ENCODE measurements around the gene ZNF618.

Gene ZNF618

DNA sequence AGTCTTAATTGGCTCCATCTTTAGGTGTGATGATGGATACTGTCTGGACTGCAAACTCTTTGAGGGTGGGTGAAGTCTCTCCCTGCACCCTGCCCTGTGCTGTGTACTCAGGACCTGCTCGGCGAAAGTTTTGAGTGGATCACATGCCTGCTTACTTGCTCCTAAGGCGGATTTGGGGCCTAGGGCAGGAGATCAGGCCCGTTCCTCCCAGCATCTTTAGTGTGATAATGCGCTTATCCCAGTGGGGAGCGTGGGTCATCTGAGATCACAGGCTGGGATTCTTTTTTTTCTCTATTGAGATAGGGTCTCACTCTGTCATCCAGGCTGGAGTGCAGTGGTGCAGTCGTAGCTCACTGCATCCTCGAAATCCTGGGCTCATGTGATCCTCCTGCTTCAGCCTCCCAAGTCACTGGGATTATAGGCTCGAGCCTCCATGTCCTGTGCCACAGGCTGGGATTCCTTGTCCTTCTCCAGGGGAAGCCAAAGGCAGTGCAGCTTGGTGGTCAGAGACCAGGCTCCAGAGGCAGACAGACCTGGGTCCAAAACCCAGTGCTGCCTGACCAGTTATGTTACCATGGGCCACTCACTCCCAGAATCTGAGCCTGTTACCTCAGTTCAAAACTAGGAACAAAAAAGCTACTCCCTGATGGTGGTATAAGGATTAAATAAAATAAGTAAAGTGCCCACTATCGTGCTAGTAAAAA lies 59.7 kb downstream of the ZNF618 start:
- no peak for DNase-seq

DNA sequence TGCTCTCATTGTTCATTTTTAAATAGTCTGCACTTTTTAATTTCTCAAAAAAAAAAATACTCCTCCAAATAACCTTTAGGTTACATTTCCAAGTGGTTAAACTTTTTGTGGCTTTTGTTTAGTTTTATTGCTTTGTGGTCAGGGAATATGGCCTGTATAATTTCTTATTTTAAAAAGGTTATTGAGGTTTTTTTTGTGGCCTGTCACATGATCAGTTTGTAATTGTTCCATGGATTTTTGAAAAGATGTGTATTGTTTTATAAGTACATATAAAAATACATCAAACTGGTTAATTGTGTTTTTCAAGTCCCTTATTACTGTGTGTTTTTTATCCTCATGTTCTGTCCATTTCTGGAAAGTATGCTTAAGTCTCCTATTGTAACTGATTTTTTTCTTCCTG lies 64.0 kb downstream of the ZNF618 start:
- no peak for DNase-seq

DNA sequence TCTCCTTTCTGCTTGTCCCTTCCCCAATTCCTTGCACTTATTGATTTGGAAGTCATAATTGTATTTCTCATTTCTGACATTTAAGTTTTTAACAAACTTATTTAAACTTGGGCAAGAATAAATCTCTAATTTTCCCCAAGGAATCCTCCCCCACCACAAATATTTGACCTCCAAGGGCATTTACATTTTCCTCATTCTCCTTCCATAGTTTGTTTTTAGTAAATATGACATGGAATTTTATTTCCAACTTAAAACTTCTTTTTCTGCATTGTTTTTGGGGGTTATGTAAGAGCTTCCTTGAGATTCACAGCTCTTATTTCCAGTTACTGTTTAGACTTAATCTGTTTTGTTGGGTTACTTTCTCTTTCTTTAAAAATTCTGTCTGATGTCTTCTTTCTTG lies 64.9 kb downstream of the ZNF618 start:
- DNase-seq = no peak

DNA sequence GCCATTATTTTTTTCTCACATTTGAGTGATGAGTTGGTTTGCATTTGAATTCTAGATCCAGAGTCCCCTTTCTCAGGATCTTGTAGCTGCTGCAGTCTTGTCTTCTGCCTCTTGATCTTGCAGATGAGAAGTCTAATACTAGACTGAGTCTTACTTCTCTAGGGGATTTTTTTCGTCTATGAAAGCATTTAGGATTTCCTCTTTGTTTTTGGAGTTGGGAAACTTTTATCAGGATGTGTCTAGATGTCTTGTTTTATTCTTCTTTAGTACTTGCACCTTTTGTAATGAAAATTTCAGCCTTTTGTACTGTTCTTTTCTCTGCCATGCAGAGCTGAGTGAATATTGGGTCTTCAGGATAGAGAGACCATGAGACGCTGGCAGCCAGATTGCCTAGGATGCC lies 65.4 kb downstream of the ZNF618 start:
- no peak for DNase-seq

DNA sequence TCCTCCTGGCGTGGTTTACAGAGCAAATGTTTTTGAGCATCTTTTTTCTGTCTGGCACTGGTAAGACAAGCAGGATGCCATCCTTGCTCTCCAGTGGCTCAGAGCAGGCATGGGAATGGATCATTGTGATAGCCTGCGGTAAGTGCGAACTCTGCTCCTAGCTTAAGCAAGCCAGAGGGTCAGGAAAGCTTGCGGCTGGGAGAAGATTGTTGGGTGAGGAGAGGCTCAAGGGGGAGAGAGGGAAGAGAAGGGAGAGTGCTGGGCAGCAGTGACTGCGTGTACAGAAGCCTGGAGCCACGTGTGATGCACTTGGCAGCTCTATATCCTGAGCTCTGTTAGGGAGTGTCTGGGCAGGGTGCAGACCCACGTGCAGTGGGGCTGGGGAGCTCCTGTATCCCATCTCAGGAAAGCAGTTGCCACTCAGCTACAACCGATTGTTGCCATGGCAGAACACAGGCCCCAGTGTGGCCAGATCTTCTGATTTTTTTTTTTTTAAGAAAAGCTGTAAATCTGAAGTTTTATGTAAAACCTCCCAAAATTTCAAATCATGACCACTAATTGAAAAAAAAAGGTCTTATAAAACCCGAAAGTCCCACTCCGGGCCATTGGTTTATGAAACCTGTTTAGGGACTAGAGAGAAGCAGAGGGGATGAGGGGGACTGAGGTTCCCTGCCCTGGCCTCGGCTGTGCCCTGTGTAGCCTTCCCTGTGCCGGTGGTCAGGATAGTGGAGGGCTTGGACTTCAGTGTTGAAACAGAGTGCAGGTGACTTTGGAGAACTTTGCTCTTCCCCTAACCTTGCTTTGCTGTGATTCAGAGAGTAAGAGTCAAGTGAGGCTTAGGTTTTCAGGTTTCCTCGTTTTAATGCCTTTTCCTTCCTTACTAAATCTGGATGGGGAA lies 67.3 kb downstream of the ZNF618 start:
- DNase-seq = no peak

DNA sequence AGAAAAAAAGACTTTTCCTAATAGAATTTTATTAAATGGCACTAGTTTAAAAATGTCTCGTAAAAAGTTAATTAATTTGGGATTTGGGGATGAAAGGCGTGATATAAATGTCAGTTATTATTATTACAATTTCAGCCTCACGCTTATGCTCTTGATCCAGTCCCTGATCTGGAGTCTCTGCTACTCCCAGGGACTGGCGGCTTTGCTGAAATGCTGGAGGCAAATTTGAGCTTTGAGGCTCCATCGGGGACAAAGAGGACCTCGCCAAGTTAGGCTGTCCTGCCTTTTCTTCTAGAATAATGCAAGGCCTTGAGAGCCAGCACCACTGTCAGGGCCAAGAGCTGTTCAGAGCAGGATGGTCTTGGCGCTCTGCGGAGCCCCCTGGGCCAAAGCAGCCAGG lies 69.7 kb downstream of the ZNF618 start:
- no peak for DNase-seq

DNA sequence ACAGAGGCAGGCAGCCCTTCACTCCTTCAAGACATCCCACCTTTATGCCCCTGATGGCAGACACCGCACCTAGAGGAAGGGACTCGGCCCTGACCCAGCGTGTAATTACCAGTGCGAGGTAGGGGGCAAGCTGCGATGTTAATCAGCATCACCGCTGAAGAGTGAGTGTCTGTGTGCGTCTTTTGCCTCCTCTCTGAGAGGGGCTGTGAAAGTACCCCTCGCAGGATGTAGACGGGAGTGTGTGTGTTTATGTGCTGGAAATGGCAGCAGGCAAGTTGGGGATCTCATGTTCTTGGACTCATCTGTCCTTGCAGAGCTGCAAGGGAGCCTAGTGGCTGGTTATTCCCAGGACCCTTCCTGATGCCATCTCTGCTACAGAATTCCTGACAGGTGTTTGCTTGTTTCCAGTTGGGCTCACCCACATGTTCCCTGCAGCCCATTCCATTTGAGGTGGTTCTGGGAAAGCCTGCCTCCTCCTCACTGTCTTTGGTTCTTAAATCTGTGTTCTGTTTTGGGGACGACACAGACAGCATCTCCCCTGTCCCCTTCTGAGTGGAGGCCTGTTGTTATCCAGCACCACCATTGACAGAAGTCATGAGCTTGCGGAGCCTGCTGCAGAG lies 70.5 kb downstream of the ZNF618 start:
- DNase-seq = no peak

DNA sequence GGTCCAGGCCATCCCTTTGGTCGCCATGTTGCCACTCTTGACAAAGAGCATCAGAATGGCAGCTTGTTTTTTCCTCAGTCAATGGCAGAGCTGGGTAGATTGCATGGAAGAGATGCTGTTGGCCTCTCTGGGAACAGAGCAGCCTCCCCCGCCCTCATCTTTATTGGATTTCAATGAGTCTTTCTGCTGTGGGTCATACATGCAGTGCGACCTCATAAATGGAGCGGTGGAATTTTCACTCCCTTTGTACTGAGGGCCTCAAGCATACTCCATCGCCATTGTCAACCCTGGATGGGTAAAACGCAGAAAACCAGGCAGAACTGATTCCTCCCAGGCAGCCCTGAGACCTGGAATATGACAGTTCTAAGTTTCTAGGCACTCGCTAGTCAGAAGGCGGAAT lies 71.8 kb downstream of the ZNF618 start:
- no peak for DNase-seq

DNA sequence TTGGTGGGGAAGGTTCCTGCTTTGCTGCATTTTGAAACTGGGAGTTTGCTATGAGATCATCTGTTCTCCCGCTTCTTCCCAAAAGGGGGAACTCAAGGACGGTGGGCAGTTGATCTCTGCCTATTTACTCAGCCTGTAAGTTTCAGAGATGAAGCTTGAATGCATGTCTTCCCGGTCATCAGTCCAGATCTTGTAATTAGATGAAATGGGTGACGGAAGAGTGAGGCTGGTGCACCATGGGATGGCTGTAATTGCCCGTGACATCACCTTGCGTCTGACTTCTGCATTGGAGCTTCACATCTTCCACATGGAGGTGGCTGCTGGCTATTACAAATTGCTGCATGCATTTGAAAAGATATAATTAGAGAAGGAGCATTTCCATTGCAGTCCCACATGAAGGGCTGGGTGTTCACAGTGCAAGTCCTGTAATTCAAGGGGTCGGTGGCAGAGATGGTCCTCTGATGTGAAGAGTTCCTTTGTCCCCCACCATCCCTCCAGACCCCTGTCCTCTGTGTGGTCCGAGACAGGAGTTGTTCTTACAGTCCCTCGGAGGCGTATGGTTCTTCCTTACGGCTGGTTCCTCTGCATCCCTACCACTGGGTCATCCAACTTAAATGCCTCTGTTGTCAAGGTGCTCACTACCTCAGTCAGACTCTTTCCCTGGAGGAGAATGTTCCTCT lies 72.9 kb downstream of the ZNF618 start:
- DNase-seq = no peak

DNA sequence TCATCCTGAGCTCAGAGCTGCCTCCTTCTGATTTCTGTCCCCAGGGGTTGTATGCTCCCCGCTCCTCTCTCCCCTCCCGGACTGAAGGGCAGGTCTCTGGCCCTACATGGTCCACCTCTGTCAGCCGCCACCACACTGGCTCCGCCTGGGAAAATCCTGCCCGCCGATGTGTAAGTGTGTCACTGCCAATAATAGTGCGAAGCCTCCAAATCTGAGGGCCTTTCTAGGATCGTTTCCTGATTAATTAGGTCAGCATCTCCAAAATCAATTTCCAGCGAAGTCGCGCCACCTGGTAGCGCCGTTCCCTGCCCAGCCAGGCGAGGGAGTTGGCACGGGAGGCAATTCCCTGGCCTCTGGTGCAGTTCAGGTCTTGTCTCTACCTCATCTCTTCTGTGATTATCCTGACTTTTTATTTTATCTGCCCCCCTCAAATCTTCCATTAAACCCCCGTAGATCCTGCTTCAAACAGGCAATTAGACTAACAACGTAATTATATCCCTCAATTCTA lies 73.5 kb downstream of the ZNF618 start:
- no peak for DNase-seq

DNA sequence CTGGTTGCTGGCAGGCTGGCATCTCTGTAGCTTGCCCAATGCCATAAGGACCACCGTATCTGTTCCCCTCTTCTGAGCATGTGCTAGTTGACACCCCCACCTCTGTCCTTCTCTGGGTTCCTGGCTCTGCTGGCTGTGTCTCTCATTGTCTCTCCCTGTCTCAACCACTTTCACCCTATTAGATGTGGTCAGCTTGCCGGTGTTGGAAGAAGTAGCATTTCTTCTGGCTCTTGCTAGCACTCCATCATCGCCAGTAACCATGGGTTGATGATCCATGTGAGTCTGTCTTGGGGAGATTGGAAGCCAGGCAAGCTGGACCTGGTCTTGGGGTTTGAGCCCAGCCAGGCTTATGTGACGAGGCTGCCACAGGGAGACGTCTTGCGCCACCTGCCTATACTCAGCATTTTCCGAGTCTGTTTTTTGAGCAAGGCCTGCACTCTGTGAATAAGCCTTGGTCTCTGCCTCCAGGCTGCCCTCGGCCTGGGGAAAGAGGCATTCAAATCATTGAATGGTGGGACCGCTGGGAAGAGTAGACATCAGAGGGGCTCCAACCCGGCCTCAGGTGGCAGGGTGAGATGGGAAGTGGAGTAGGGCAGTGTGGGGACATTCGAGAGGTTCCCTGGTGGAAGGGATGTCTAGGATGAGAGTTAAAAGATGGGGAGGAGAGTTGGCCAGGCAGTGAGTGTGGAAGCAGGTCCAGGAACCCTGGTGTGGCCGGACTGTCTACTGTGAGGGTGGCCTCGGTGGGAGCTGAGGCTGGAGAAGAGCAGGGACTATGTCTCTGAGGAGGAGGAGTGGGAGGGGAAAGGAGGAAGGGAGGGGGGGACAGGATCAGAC lies 74.3 kb downstream of the ZNF618 start:
- no peak for DNase-seq

DNA sequence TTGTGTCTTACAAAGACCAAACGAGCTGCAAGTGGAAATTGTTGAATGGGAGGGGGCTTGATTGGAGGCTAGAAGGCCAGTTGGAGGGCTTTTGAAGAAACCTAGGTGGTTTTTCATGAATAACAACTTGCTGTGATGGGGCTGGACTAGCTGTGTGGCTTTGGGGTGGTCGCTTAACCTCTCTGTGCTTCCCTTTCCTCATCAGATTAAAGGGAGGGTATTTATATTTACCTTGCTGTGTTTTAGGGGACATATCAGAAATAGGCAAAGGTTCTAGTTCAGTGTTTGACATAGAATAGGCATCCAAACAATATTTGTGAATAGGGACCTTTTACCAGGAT lies 74.9 kb downstream of the ZNF618 start:
- DNase-seq = no peak

DNA sequence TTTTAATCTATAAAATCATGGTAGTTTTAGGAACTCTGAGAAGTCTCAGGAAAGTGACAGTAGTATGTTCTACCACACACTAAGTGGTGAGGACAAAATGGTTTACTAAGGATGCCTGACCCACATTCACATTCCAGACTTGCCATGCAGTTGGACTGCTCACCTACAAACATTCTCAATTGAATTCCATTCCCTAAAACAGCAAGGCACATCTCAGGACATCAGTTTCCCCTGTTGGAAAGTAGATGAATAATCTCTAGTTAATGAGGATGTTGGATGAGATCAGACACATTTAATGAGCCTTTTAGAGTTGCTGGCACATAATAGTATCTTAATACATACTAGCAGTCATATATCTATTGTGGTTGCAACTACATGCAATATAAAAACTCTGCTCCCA lies 76.6 kb downstream of the ZNF618 start:
- DNase-seq = no peak

DNA sequence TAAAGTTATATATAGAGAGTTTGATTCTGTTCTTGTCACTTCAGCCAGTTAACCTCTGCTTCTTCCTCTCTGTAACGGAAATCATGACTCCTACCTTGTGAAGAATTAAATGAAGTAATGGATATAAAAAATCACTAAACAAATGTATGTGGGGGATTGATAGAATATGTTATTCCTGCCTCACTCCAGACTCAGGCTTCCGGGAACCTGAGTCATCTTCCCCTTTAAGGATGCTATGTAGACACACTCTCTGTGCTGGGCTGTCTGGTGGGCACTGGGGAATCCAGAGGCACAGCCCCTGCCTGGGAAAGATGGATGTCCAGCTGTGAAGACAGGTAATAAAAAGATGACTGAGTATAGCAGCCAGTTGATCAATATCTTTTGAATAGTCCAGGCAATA lies 77.4 kb downstream of the ZNF618 start:
- no peak for DNase-seq

DNA sequence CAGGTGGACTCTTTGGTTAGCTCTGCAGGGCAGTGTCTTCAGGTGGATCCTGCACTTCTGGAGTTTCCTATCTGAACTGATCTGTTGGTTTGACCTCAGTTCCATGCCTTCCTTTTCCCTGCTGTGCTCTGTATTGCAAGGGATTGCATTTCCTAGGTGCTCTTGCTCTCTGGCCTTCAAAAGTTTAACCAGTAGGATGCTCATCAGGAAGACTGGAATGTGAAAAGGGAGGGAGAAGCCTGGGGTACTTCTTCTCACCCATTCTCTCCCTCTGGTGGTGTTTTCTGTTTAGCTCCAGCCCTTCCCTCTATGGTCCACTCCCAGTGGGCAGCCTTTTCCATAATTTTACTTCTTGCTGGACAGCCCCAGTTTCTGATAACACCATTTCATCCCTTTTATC lies 78.5 kb downstream of the ZNF618 start:
- no peak for DNase-seq

DNA sequence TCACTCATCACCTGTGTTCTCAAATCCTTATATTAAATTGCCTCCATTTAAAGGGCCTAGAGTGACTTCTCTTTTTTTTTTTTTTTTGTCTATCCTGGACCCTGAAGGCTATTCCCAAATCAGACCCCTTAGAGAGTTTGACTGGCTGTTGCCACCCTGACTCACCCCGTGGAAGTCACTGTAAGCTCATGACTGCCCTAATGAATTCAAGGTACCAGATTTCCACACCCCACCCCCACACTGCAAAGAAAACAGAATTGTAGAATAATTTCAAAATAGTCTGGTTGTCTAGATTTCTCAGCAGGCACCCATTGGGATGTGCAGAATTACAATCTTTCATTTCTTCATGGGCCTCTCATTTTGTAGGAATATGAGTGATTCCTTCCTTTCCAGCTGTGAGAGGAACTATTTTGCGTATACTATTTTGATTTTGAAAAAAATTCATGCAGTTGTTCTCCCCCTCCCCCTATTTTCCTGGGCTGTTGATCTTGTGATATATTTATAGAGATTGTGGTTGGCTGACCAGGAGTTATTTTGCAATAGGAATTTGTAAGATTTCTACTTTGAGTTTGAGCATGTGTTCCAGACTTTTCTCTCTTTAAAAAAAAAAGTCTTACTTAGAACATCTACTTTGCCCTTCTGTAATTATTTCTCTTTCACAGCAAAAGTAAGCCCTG lies 79.1 kb downstream of the ZNF618 start:
- DNase-seq = no peak

DNA sequence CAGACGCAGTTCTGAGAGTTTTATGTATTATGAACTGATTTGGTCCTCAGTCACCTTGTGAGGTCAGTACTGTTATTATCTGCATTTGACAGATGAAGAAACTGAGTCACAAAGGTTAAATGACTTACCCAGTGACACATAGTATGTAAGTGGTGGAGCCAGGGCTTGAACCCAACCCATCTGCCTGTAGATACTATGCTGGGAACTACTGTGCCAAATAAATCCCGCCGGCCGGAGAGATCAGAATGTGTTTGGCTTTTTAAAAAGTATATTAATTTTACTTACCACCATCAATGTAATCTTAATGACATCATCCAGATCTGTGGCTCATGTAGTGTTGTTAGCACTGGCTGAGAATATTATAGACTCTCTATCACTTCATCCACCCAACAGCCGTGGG lies 80.8 kb downstream of the ZNF618 start:
- no peak for DNase-seq

DNA sequence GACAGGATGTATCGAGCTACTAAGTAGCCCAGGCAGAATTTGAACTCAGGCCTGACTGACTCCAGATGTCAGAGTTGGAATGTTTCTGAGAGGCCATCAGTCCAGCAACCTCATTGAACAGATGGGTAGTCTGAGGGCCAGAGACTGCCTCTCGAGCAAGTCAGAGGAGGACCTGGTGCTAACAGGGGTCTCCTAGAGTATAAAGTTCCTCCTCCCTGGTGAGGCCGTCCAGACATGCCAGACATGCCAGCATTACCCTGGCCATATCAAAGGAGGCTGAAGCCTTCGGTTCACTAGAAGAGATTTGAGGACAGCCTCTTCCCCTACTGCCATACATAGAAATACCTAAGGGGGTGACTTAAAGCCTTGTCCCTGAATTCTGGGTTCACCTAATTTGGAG lies 81.2 kb downstream of the ZNF618 start:
- no peak for DNase-seq

DNA sequence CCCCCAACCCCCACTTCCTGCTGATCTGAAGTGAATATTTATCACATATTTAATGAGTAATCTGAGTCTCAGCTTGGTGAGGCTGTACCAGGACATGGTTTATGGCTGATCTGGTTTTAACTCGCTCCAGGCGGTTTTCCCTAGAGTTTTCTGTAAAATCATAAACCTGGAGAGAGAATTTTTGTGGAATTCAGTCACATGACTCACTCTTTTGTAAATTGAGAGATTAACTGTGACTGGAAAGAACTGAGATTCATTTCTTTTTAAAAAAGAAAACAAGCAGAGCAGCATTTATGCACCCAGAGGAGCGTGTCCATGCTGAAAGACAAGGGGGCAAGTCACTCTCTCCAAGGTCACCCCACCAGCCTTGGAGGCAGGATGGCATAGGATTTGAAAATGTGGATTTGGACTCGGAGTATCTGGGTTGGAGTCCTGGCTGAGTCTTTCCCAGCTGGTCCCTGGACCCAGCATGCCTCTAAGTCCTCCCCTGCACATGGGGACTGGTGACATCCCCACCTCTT lies 81.8 kb downstream of the ZNF618 start:
- DNase-seq = no peak

DNA sequence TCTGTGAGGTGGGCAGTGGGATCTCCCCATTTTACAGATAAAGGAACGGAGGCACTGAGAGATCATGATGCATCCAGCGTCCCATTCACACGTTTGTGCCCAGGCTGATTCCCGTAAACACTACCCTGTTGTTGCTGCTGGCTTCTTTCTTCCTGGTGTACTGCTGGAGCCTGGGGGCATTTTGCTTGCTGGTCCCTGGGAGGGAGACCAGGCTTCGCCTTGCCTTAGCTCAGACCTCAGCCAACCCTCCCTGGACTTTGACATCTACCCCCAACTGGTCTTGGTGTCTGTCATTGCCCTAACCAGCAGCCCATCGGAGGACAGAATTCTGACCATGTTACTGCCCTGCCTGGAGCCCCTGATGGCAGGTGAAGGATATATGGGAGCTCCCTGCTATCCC lies 82.4 kb downstream of the ZNF618 start:
- no peak for DNase-seq

DNA sequence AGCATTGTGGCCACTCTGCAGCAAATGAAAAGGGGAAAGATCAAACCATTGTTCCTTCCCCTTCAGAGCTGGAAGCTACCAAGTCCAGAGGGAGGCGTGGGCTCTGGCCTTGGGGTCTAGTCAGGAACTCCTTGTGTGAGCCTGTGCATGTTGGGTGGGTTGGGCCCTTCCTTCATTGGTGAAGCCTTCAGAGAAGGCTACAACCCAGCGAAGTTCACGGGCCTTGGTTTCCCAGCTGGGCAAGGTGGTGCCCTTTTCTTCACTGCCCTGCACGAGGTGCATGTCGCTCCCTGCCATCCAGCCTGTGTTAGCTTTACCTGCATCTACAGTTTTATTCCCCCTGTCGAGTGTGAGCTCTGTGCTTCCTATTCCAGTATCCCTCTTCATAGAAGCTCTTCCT lies 84.7 kb downstream of the ZNF618 start:
- DNase-seq = no peak

DNA sequence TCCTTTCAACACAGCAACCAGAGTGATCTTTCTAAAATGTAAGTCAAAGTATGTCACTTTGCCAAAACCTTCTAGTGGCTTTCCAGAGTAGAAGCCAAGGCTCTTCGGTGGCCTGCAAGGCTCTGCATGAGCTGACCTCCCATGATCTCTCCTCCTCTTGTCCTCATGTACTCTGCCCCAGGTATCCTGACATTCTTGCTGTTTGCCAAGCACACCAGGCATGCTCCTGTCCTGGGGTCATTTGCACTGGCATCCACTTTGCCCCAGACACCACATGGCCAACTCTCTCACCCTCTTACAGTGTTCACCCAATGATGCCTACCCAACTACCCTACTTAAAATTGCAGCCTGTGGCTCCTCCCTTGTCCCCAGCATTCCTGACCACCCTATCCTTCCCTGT lies 86.3 kb downstream of the ZNF618 start:
- DNase-seq = no peak

All from CD4-positive, alpha-beta T cell treated with Interleukin-6 for 4 hours (primary cell).